ENCODE data around the gene TMEM92.
"Not testable (repeated sequence)": the region's sequence is repeated elsewhere in the genome, so short reads cannot be mapped to it uniquely, and the experiment has no call there.

Gene TMEM92

DNA sequence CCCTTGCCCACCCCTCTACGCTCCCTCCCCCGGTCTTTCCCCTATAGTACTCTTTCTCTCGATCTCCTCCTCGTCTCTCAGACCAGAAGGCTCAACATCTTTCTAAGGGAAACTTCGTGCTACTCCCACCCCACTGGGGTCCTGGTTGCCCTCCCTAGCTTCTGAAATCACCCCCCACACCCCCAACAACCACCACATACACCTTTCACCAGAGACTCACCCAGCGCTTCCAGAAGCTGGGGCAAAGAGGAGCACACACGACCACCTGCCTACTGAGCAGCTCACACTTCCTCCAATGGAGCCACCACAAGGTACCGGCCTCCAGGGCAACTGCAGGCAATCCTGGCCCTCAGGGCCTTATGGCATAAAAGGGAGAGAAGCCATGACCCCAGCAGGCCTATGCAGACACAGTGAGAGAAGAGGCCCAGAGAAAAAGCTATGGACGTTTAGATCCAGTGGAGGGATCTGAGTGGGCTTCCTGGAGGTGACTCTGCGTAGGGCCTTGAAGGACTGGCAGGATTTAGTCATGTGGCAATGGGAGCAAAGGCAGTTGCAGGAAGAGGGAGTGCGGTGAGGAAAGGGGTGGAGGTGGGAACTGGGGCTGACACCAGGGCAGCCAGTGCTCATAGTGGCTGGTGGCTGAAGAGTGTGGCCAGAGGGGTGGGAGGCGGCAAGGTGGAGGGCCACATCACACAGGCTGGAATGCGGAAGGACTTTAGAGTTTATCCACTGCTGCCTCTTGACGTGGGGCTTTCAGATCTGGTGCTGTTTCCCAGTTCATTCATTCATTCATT lies 12.1 kb upstream of the TMEM92 start:
- no peak for DNase-seq

DNA sequence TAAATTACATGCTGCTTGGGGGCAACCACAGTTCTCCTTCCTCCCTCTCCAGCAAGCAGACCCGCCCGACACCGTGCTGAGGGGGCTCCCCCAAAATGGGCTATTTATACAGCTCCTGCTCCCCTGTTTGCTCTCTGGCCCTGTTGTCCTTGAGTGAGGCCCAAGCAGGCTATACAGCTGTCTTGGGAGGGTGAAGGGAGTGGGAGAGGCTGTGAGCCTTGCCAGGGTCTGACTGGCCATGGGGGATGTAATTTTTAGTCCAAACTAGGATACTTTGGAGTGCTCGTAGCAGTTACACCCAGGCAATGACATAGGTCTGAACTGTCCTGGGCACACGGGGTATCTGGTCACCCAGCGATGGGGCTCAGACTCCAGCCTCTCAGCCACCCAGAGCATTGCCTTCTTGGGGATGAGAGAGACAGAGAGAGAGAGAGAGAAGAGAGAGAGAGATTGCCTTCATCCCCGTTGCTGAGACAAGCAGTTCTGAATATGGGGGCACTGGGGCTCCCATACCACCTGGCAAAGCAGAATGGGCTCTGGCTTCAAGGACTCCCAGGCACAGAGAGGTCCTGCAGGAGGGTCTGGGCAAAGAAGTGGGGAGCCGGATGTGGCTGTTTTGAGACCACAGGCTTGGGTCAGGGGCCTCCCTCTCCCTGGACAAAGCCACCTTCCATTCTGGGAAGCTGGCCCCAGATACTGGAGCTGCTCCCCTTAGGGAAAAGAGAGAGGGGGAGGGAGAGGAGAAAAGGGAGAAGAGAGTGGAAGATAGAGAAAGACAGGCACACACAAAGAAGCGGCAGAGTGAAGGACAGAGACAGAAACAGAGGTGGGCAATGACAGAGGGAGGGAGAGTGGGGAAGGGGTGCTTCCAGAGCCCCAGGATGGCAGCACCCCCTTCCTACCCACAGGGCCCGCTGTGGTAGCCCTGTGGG lies 10.7 kb upstream of the TMEM92 start:
- DNase-seq: no peak

- DNase-seq: peak; percentile 9
These were observed 9.8 kb upstream of the TMEM92 start for GRCh38 chr17:50264263-50265113.

GRCh38 chr17:50265212-50265611 lies 9.1 kb upstream of the TMEM92 start:
- no peak for DNase-seq

DNA sequence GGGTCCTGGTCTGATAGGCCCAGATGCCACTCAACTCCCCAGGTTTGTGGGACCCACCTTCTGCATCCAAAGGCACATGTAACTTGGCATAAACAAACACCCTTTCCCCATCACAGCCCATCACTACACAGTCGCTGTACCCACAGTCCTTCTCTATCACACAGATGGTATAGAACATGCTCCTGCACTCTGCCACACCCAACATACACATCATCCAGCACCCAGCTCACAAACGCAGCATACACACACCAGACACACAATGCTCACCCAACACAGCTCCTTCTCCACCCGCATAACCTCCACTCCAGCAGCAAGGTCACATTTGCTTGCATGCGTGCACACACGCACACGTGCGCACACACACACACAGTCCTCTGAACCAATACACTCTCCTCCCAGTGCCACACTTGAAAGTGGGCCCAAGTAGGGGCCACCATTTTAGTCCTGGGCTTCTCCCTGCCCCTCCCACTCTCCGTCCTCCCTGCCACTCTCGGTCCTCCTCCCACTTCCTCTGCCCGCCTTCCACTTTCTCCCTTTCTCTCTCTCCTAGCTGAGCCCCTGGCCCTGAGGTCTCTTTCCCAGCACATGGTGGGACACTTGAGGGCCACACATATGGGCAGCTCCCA lies 8.5 kb upstream of the TMEM92 start:
- DNase-seq: no peak

- DNase-seq: peak; percentile 69
These were observed 7.7 kb upstream of the TMEM92 start for GRCh38 chr17:50266384-50267073.

GRCh38 chr17:50267074-50267841 lies 7.0 kb upstream of the TMEM92 start:
- DNase-seq: no peak

DNA sequence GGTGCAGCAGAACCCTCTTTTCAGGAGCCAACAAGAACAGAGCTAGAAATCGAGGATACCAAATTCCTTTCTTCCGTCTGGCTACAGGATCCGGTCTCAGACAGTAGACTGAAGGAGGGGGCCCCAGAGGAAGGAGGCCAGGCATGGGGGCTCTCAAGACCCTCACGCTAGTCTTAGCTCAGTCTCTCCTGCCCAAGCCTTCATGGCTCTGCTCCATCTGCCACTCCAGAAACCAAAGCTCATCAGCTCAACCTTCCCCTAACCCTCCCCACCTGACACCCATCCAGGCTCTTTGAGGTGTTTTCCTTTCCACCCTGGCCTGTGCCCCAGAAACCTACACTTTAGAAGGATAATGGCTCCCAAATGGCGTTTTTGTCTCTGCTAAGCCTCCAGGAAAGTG lies 6.2 kb upstream of the TMEM92 start:
- DNase-seq: no peak

DNA sequence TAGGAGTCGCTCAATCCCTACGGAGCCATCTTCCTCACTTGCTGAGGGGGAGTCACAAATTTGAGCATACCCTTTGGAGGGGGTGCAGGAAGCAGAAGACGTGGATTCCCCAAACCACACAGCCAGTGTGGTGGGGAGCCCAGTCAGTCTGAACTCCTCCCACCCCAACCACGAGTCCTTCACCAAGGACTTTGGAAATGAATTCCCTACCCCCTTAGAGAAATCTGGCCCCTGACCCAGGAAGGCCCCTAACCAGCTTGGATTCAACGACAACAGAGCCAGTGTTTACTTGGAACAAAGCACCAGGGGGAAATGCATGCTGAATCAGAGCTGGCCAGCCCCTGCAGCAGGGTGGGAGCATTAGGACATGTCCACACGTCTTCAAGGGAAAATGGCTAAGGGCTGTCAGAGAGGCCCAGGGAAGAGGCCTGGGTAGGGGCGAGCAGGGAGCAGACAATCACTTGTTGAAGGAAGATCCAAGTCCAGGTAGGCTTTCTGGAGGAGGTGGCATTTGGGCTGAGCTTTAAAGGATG lies 5.5 kb upstream of the TMEM92 start:
- DNase-seq: no peak

DNA sequence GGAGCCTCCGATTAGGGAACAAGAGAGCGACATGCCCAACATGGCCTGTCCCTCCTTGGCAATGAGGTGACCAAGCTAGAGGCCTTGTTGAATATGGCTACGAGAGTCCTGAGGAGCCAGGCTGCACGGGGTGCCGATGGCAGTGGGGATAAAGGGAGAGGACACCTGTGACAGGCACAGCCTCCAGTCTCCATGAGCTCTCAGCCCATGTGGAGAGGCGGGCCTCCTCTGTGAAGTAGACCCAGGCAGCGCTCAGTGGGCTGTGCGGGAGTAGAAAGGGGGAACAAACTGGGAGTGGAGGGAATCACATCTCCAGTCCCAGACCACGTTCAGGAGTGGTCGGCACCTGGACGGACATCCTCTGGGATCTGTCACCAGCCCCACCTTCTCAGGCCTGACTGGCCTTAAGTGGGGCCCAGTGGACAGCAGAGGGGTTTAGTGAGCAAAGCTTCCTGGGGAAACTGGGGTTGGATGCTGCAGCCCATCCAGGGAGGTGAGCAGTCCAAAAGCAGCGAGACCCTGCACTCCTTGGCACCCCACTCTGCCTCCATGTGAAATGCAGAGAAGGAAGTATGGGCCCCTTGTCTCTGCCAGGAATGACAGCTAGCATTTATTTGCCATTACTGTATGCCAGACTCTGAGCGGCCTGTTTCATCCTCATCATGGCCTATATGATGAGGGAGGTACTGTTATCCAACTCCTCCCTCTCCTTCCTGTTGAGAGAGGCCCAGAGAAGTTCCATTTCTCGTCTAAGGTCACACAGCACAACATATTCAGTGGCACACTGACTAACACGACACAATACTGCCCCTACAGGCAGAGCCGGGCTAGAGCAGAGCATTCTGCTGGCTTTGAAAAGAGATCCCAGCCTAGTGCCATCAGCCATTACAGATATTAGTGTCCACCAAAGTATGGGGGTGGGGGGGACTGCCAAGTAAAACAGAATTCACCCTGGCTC lies 4.5 kb upstream of the TMEM92 start:
- DNase-seq: peak; percentile 78

GRCh38 chr17:50270435-50271362 lies 3.6 kb upstream of the TMEM92 start:
- DNase-seq: no peak

GRCh38 chr17:50271363-50271750 lies 2.9 kb upstream of the TMEM92 start:
- not testable (repeated sequence) for DNase-seq

DNA sequence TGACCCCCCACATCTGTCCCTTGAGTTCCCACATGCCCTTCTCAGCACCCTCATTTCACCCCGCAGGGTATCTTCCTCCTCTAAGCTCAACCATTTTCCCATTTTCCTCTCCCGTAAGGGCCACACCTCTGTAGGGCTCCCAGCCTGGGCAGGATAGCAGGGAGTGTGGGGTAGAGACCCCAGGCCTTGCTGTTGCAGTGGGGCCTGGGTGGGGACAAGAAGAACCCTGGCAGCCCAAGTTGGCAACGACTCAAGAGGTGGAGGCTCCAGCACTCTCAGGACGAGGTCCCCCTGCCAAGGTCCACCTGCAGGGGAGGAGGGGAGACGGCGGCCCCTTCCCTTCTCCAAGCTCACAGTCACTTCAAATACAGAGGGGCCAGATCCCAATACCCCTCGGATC lies 2.0 kb upstream of the TMEM92 start:
- no peak for DNase-seq

GRCh38 chr17:50272711-50273653 lies 1.3 kb upstream of the TMEM92 start:
- peak; percentile 39 for DNase-seq

- DNase-seq: no peak
These were observed 619 bp upstream of the TMEM92 start for GRCh38 chr17:50273654-50274040.

- DNase-seq: no peak
These were observed 593 bp downstream of the TMEM92 start for GRCh38 chr17:50274897-50275221.

- DNase-seq: no peak
These were observed 1.0 kb downstream of the TMEM92 start for GRCh38 chr17:50275279-50275678.
